CD4-positive, alpha-beta memory T cell (primary cell): ENCODE data around the gene HMGCL. TPM values are rescaled to one million over a fixed set of nuclear protein-coding genes. Genes with fewer than 3 reads are reported as not detected.
A peak's percentile ranks its signal among the peaks of the same experiment; 100 is the strongest.

Source experiments
- CTCF ChIA-PET: fragments of 350-600 bp; sonication (Branson Sonifier 250); formaldehyde crosslinking; loops from one replicate; lab custom pipeline; 2021; ENCODE audit warnings: inconsistent platforms; ENCODE audit not compliant: partially characterized antibody; lab: Charles Lee
- POLR2A ChIA-PET: fragments of 350-600 bp; sonication (Branson Sonifier 250); formaldehyde crosslinking; loops from one replicate; lab custom pipeline; 2021; ENCODE audit not compliant: partially characterized antibody; lab: Charles Lee
- DNase-seq, 5 donors: peaks; one replicate each; pipeline versions ENCODE4 v3.0.0 to v3.0.0-alpha.2; 2020 to 2022; ENCODE audit warnings: mixed read lengths in 1 of 5
- H3K27ac ChIP-seq: one replicate; pipeline ENCODE4 v1.7.0; 2013; ENCODE audit warnings: low read depth, low read length
- H3K27me3 ChIP-seq: 2 replicates; pipeline ENCODE4 v1.7.0; 2013; ENCODE audit warnings: mild to moderate bottlenecking, low read length, moderate library complexity; ENCODE audit not compliant: insufficient read depth
- H3K36me3 ChIP-seq: 2 replicates; pipeline ENCODE4 v1.7.0; 2013; ENCODE audit warnings: mild to moderate bottlenecking, low read length, moderate library complexity; ENCODE audit not compliant: insufficient read depth
- H3K4me1 ChIP-seq: 2 replicates; pipeline ENCODE4 v1.7.0; 2013; ENCODE audit warnings: mild to moderate bottlenecking, low read length, moderate library complexity; ENCODE audit not compliant: insufficient read depth
- H3K4me3 ChIP-seq, 2 donors: one replicate each; pipeline ENCODE4 v1.7.0; 2013; ENCODE audit warnings: low read length in 2 of 2, mild to moderate bottlenecking in 1 of 2
- H3K9me3 ChIP-seq, 2 donors: one replicate each; pipeline ENCODE4 v1.7.0; 2013; ENCODE audit warnings: low read length in 2 of 2, control low read depth in 1 of 2; ENCODE audit not compliant: control insufficient read depth in 1 of 2
- H3K27ac Mint-ChIP-seq, 7 donors: one replicate each; pipeline ENCODE4 v1.8.0; 2020 to 2021; ENCODE audit warnings: mixed read lengths in 7 of 7, mild to moderate bottlenecking in 6 of 7, inconsistent platforms in 3 of 7, moderate library complexity in 3 of 7
- H3K27me3 Mint-ChIP-seq, 2 donors: one replicate each; pipeline ENCODE4 v1.8.0; 2020 to 2021; ENCODE audit warnings: mixed read lengths in 2 of 2
- H3K36me3 Mint-ChIP-seq, 2 donors: one replicate each; pipeline ENCODE4 v1.8.0; 2020 to 2021; ENCODE audit warnings: mixed read lengths in 2 of 2, inconsistent platforms in 1 of 2, mild to moderate bottlenecking in 1 of 2
- H3K4me1 Mint-ChIP-seq, 4 donors: one replicate each; pipeline ENCODE4 v1.8.0; 2020 to 2021; ENCODE audit warnings: mixed read lengths in 4 of 4, mild to moderate bottlenecking in 1 of 4
- H3K4me3 Mint-ChIP-seq, 8 donors: one replicate each; pipeline ENCODE4 v1.8.0; 2020 to 2021; ENCODE audit warnings: mixed read lengths in 8 of 8, mild to moderate bottlenecking in 7 of 8, moderate library complexity in 6 of 8, inconsistent platforms in 3 of 8
- H3K9me3 Mint-ChIP-seq, 8 donors: one replicate each; pipeline ENCODE4 v1.8.0; 2020 to 2021; ENCODE audit warnings: mixed read lengths in 8 of 8, mild to moderate bottlenecking in 5 of 8, inconsistent platforms in 3 of 8, moderate library complexity in 1 of 8
- intact Hi-C: fragments of 100-400 bp; cut with micrococcal nuclease; formaldehyde crosslinking; loops from one replicate; pipeline ENCODE4 v1.15.1; 2023
- polyA plus RNA-seq, 2 donors: library from polyadenylated mRNA; unstranded; fragments of 300-500 nt; fragmentation: Illumina TruSeq; gene quantifications; one replicate each; pipeline ENCODE4 v1.2.3, GENCODE V29; 2021
- total RNA-seq, 2 experiments: library from RNA; stranded (reverse); gene quantifications; one replicate each; pipeline ENCODE4 v1.2.3, GENCODE V29; 2021

HMGCL gene
- total RNA-seq (10 to 100 TPM; 36.3 to 38.5 TPM), polyA plus RNA-seq (10 to 100 TPM; 27.8 to 32.3 TPM)

DNA sequence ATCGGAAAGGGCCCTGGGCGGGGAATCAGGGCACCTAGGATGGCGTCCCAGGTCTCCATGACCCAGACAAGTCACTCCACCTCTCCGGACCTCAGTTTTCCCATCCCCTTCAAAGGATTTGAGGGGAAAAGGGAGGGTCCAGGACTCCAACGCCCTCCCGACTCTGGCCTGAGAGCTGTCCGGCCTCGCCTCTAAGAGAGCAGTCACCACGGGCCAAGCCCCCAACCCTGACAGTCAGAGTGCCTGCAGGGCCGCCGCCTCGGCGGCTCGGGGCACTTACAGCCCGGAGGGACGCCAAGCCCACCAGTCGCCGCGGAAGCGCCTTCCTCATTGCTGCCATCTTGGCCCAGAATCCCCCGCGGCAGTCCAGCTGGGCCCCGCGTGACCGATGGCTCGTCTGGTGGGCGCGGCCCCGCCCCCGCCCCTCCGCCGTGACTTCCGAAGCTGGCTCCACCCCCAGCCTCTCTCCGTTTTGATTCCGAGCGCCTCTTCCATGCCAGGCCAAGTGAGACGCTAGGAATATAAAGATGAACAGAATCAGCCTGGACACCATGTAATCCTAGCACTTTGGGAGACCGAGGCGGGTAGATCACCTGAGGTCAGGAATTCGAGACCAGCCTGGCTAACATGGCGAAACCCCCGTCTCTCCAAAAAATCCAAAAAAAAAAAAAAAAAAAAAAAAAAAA, at the start of gene HMGCL:
Gene HMGCL (minus strand): TSS at position 354 of the 686 bp plus-strand sequence. CDS start 14 bp downstream, at position 340.
- Mint-ChIP-seq H3K27me3 (no peaks in the 10 kb centered on the region), H3K36me3 (peaks cover 1 to 11% of the 10 kb centered on the region in 2 donors), H3K4me3 (peak within 1 kb of the TSS; percentile 92 to 97 (median 94)), H3K4me1 (peaks cover 15 to 28% (median 20%) of the 10 kb centered on the region in 4 donors), H3K27ac (peak within 1 kb of the TSS; percentile 86 to 98 (median 96)), H3K9me3 (no peaks in the 10 kb centered on the region)
- CTCF ChIA-PET = interaction anchor here (1.1 to 4.9 kb wide), 2 partner anchors 15 to 23 kb away, joined by 4 to 52 read pairs; no protein-coding TSS in a partner anchor
- Histone ChIP-seq H3K36me3 (no peaks in the 10 kb centered on the region), H3K27me3 (no peaks in the 10 kb centered on the region), H3K4me3 (peak within 1 kb of the TSS; percentile 48 to 98), H3K27ac (peak within 1 kb of the TSS; percentile 80), H3K4me1 (peaks cover 18% of the 10 kb centered on the region), H3K9me3 (no peaks in the 10 kb centered on the region)
- POLR2A ChIA-PET = interaction anchor here (0.6 to 4.8 kb wide), 16 partner anchors 13 to 134 kb away, joined by 3 to 51 read pairs (median 4); partner anchors contain the start of genes ELOA, GALE, LYPLA2 and PITHD1
- intact Hi-C loops = loop anchor here (1.0 kb wide), 2 partner anchors 25 to 43 kb away; partner anchors contain the start of genes FUCA1 and GALE
- peak; percentile 80 to 89 (median 82) for DNase-seq

DNA sequence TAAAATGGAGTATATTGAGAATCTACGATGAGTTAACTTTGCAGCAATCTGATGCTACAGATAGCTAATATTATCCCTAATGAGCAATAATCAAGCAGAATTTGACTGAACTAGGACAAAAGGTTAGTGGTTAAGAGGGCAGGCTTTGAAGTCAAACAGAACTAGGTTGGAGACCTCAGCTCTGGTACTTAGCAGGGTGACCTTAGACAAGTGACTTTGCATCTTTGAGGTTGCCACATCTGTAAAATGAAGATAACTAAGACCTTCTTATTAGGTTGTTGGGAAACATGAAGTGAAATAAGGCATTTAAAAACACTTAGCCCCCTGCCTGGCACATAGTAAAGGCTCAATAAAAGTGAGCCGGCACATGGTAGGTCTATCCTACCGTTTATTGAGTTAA, 47.2 kb upstream of the HMGCL start:
- ChIA-PET CTCF (interaction anchor here (1.4 to 5.5 kb wide), 2 partner anchors 16 to 62 kb away, joined by 3 to 36 read pairs; no protein-coding TSS in a partner anchor), POLR2A (no interaction called here)
- peaks cover 7 to 12% (median 10%) of the 10 kb centered on the region in 4 donors for H3K4me1 Mint-ChIP-seq
- intact Hi-C loops = no loop called here
- no peak overlapping the region for H3K4me3 Mint-ChIP-seq
- Histone ChIP-seq H3K4me1 (peaks cover 11% of the 10 kb centered on the region), H3K4me3 (no peak overlapping the region), H3K27me3 (no peaks in the 10 kb centered on the region), H3K9me3 (no peaks in the 10 kb centered on the region), H3K36me3 (no peaks in the 10 kb centered on the region), H3K27ac (no peak overlapping the region)
- peaks cover 5 to 7% of the 10 kb centered on the region in 2 donors for H3K36me3 Mint-ChIP-seq
- no peak overlapping the region for H3K27ac Mint-ChIP-seq
- DNase-seq = no peak
- H3K27me3 Mint-ChIP-seq = peaks cover 0 to 2% of the 10 kb centered on the region in 2 donors
- peaks cover 0 to 13% (median 6%) of the 10 kb centered on the region in 8 donors for H3K9me3 Mint-ChIP-seq

DNA sequence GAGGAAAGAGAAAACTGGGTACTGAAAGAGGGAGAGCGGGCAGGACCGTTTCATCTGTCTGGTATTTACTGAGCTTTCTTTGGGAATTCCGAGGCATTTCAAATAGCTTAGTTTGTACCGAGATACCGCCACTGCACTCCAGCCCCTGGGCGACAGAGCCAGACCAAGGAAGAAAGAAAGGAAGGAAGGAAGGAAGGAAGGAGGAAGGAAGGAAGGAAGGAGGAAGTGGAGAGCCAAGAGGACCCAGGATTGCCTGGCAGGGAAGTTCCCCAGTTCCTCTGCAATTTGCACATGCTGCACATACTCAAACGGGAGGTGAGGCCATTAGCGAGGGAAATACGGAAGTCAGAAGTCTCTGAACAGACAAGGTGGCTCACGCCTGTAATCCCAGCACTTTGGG, 43.8 kb upstream of the HMGCL start:
- Histone ChIP-seq H3K4me3 (no peak overlapping the region), H3K4me1 (peaks cover 24% of the 10 kb centered on the region), H3K27me3 (no peaks in the 10 kb centered on the region), H3K36me3 (peaks cover 3% of the 10 kb centered on the region), H3K9me3 (no peaks in the 10 kb centered on the region), H3K27ac (no peak overlapping the region)
- no peaks in the 10 kb centered on the region for H3K27me3 Mint-ChIP-seq
- peaks cover 0 to 1% (median 0%) of the 10 kb centered on the region in 8 donors for H3K9me3 Mint-ChIP-seq
- DNase-seq = no peak
- intact Hi-C loops = loop anchor here (2.0 to 5.0 kb wide), 2 partner anchors 68 to 88 kb away; partner anchors contain the start of genes GALE and PNRC2
- peaks cover 15 to 24% (median 19%) of the 10 kb centered on the region in 4 donors for H3K4me1 Mint-ChIP-seq
- H3K36me3 Mint-ChIP-seq = peaks cover 7 to 10% of the 10 kb centered on the region in 2 donors
- H3K27ac Mint-ChIP-seq = peak overlapping the region in 4 of 7 donors; percentile 68 to 95 (median 90)
- H3K4me3 Mint-ChIP-seq = peak overlapping the region in 6 of 8 donors; percentile 82 to 92 (median 90)
- POLR2A ChIA-PET = interaction anchor here (1.4 to 1.5 kb wide), 2 partner anchors 59 to 111 kb away, joined by 4 to 5 read pairs; partner anchors contain the start of gene SRSF10
- CTCF ChIA-PET = interaction anchor here (1.0 to 5.5 kb wide), 8 partner anchors 9 to 99 kb away, joined by 3 to 36 read pairs (median 4); no protein-coding TSS in a partner anchor

DNA sequence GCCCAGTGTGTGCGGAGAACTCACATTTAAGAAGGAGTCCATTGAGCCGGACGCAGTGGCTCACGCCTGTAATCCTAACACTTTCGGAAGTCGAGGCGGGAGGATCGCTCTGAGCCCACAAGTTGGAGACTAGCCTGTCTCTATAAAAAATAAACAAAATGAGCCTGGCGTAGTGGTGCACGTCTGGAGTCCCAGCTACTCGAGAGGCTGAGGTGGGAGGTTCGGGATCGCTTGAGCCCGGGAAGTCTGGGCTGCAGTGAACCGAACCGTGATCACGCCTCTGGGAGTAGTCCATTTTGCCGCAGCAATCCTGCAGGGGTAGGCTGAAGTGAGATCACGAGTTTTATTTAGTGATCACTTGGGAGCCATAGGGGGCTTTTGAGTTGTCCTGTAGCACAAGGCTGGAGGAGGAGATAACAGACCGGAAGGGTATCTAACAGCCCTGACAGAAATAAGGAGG, 43.4 kb upstream of the HMGCL start:
- ChIA-PET POLR2A (interaction anchor here (1.4 to 1.5 kb wide), 2 partner anchors 59 to 111 kb away, joined by 4 to 5 read pairs; partner anchors contain the start of gene SRSF10), CTCF (interaction anchor here (1.0 to 5.5 kb wide), 8 partner anchors 9 to 98 kb away, joined by 3 to 36 read pairs (median 4); no protein-coding TSS in a partner anchor)
- Histone ChIP-seq H3K36me3 (peaks cover 3% of the 10 kb centered on the region), H3K9me3 (no peaks in the 10 kb centered on the region), H3K27me3 (no peaks in the 10 kb centered on the region), H3K4me1 (peaks cover 24% of the 10 kb centered on the region), H3K4me3 (peak overlapping the region in 1 of 2 donors; percentile 77), H3K27ac (no peak overlapping the region)
- peak overlapping the region; percentile 82 to 92 (median 88) for H3K4me3 Mint-ChIP-seq
- H3K9me3 Mint-ChIP-seq = peaks cover 0 to 1% (median 0%) of the 10 kb centered on the region in 8 donors
- intact Hi-C loops = loop anchor here (1.0 to 5.0 kb wide), 7 partner anchors 30 to 177 kb away; partner anchors contain the start of genes GALE, HMGCL, PNRC2 and RPL11
- DNase-seq = no peak
- H3K36me3 Mint-ChIP-seq = peaks cover 7 to 10% of the 10 kb centered on the region in 2 donors
- peaks cover 15 to 24% (median 19%) of the 10 kb centered on the region in 4 donors for H3K4me1 Mint-ChIP-seq
- H3K27ac Mint-ChIP-seq = peak overlapping the region; percentile 68 to 95 (median 90)
- H3K27me3 Mint-ChIP-seq = no peaks in the 10 kb centered on the region

DNA sequence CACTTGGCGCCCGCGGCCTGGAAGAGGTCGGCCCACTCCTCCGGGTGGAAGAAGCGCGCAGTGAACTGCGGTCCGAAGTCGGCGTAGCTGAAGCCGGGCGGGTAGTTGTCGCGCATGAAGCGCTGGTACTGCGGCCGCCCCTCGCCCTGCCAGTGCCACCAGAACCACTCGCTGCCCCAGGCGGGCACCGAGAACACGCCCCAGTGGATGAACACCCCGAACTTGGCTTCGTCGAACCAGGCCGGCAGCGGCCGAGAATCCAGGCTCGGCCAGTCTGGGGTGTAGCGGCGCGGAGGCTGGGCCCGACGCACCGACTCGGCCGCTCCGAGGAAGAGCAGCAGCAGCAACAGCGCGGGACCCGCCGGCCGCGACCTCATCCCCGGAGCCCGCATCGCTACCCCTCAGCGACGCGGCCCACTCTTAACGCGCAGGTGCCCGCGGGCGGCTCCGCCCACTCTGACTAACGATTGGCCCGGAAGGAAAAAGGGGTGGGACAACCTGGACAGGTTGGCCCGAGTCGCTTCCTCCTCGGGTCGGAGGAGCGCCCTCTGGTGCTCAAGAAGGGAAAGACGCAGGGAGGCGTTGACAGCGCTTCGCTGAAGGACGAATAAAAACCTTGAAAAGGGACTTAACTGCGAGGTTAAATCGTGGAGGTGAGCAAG, 42.8 kb upstream of the HMGCL start, which contains the start of gene FUCA1:
Gene FUCA1 (minus strand): TSS at position 396 of the 662 bp plus-strand sequence. CDS start 4 bp downstream, at position 392.
- ChIA-PET CTCF (interaction anchor here (1.0 to 5.5 kb wide), 6 partner anchors 10 to 96 kb away, joined by 3 to 36 read pairs (median 4); no protein-coding TSS in a partner anchor), POLR2A (interaction anchor here (1.1 to 1.4 kb wide), 3 partner anchors 58 to 68 kb away, joined by 3 to 4 read pairs (median 3); partner anchors contain the start of gene GALE)
- peak within 1 kb of the TSS; percentile 82 to 92 (median 88) for H3K4me3 Mint-ChIP-seq
- Histone ChIP-seq H3K4me1 (peaks cover 24% of the 10 kb centered on the region), H3K36me3 (peaks cover 4% of the 10 kb centered on the region), H3K27me3 (no peaks in the 10 kb centered on the region), H3K27ac (peak within 1 kb of the TSS; percentile 63), H3K9me3 (no peaks in the 10 kb centered on the region), H3K4me3 (peak within 1 kb of the TSS in 1 of 2 donors; percentile 77)
- intact Hi-C loops = loop anchor here (1.0 to 5.0 kb wide), 7 partner anchors 30 to 177 kb away; partner anchors contain the start of genes GALE, HMGCL, PNRC2 and RPL11
- peak; percentile 94 to 96 (median 96) for DNase-seq
- H3K27me3 Mint-ChIP-seq = no peaks in the 10 kb centered on the region
- peaks cover 15 to 24% (median 19%) of the 10 kb centered on the region in 4 donors for H3K4me1 Mint-ChIP-seq
- H3K36me3 Mint-ChIP-seq = peaks cover 8 to 10% of the 10 kb centered on the region in 2 donors
- H3K27ac Mint-ChIP-seq = peak within 1 kb of the TSS; percentile 68 to 95 (median 90)
- H3K9me3 Mint-ChIP-seq = peaks cover 0 to 1% (median 0%) of the 10 kb centered on the region in 8 donors

DNA sequence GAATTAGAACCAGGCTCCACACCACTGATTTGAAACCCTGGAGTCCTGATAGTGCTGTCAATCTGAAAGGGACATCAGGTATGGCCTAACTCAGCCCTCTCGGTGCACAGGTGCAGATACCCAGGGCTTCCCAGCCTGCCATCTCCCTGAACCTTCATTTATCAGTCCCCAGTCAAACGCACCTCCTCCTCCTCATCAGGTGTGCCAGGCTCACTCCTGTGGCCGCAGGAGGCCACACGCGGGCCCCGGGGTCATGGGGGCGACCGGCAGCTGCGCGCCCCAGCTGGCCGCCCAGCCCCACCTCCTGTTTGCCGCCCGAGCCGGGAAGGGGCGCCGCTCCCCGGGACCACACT, 42.3 kb upstream of the HMGCL start:
- H3K9me3 ChIP-seq = no peaks in the 10 kb centered on the region
- H3K27ac ChIP-seq = peak overlapping the region; percentile 63
- Mint-ChIP-seq H3K36me3 (peaks cover 13 to 15% of the 10 kb centered on the region in 2 donors), H3K27ac (peak overlapping the region in 6 of 7 donors; percentile 68 to 88 (median 81)), H3K9me3 (peaks cover 0 to 1% (median 0%) of the 10 kb centered on the region in 8 donors), H3K27me3 (no peaks in the 10 kb centered on the region), H3K4me3 (peak overlapping the region; percentile 82 to 92 (median 88)), H3K4me1 (peaks cover 15 to 24% (median 19%) of the 10 kb centered on the region in 4 donors)
- DNase-seq = no peak
- no peaks in the 10 kb centered on the region for H3K27me3 ChIP-seq
- ChIA-PET POLR2A (interaction anchor here (0.6 to 1.2 kb wide), 3 partner anchors 29 to 67 kb away, joined by 3 to 4 read pairs (median 3); partner anchors contain the start of gene GALE), CTCF (interaction anchor here (4.8 to 5.5 kb wide), 2 partner anchors 57 to 96 kb away, joined by 31 to 36 read pairs; no protein-coding TSS in a partner anchor)
- peak overlapping the region in 1 of 2 donors; percentile 77 for H3K4me3 ChIP-seq
- H3K36me3 ChIP-seq = peaks cover 9% of the 10 kb centered on the region
- intact Hi-C loops = loop anchor here (5.0 kb wide), 1 partner anchor 90 kb away; the partner anchor contains the start of gene PNRC2
- H3K4me1 ChIP-seq = peaks cover 24% of the 10 kb centered on the region
